Stimulated activated CD4-positive, alpha-beta T cell treated with anti-CD3 and anti-CD28 coated beads, Interleukin-1b, Interleukin-23, amount 100 ng/mL, for 48 hours (primary cell): Measurements from ENCODE around the gene CALN1.

Source experiments
- DNase-seq: peaks from one replicate; pipeline ENCODE4 v3.0.0-alpha.2; 2020

Gene CALN1

DNA sequence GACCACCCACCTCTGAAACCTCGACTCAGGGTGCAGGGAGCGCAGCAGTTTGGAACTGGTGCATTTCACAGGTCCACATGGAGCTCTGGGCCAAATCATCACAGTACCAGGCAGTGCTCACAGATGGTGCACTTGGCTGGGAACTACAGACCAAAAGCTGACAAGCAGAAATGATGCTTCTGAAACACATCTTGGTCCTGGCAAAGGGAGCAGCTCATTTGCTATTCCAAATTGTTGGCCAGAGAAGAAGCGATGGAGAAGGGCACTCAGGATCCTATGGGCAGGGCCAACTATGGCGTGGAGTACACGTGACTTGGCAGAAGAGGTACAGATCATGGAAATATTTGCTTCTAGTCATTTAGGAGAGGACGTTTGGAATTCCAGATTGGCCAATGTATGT is 383.9 kb downstream of the CALN1 start:
- DNase-seq: no peak

DNA sequence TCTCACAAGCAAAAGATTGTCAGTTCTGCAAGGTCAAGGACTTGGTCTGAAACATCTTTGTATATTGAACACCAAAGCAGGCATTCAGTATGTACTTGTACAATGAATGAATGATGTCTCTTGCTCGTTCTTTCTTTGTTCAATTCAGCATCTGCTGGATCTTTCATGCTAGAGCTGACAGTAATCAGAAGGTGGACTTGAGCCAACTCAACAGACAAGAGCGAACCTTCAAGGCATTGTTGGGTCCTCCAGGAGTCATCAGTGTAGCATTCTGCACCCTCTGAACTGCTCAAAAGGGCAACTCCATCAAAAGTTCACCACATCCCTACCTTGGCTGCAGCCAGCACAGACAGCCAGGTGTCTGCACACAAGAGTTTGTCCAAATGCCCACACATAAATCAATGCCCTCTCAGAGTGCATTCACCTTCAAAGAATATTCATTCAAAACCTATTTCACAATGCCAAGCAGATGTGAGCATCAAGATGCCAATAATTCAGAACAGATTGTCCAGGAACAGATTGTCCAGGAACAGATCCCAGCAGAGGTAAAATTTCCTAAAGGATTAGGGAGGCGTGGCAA is 386.7 kb downstream of the CALN1 start:
- DNase-seq: no peak

DNA sequence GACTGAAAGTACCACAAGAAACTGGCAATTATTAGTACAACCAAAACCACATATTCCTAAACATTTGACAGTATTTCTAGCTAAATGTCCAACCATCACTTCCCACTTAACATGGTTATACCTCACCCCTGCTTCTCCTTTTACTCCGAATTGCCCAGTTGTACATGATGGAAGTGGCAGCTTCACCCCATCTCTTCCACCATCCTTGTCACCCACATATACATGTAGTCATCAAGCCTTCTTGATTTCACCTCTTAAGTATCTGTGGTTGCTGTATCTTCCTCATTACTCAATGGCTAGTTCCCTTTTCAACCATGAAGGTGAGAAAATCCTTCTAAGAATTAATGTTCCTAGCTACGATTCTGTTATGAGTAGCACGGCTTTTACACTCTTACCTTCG is 388.2 kb downstream of the CALN1 start:
- DNase-seq: no peak

DNA sequence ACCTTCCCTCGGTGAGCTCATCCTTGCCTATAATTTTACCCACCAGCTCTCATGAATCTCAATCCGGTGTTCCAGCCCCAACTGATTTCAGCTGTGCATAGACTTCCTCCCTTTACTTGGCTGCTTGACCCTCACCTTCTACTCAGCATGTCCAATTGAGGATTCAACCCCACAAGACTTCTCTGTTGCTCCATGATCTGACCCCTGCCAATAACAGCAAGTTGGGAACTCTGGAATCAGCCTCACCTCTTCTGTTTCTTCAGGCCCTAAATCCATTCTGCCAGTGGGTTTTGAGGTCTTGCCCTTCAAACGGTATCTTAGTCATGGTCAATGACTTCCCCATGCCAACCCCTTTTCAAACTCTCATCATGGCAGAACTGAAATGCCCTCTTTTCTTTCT is 390.4 kb downstream of the CALN1 start:
- no peak for DNase-seq

DNA sequence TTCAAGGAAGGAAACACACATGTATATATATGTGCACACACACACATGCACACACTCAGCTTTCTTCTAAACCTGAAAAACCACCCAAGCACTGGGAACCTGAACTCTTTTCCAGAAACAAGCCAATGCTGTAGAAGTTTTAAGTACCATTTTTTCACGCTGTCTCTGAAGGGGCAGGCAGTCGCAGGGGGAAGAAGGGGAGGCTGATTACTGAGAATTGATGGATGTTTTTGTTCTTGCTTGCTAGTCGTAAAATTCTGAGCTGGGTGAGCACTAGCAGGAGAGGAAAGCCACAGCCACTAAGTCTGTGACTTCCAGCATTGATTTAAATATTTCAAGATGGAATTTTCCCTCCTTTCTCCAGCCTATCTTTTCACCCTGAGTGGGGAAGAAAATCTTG is 391.8 kb downstream of the CALN1 start:
- no peak for DNase-seq

DNA sequence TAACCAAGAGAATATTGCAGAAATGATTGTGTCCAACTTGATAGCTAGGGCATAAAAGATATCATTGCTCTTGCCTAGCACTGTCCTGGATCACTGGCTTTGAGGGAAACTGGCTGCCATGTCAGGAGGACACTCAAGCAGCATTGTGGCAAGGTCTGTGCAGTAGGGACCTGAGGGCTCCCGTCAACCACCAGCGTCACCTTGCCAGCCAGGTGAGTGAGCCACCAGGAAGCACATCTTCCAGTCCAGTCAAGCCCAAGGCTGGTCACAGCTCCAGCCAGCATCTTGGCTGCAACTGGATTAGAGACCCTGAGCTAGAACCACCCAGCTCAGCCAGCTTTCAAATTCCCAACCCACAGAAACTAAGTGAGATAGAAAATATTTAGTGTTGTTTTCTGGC is 392.7 kb downstream of the CALN1 start:
- DNase-seq: no peak

DNA sequence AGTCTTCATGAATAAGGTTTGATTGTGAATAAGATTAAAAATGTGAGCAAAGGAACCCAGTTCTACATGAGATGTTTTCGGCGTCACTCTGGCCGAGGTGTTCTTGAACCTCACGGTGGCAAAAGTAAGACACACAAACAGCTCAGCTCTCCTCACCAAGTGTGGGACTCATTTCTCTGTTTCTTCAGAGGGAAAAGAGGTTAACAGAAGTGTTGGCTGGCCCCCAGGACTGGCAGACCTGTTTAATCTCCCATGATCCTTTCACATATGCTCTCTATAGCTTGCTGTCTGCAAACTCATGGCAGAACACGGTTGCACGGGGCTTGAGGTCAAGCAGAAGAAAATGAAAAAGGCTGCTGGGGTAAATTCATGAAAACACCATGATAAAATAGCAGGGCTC is 394.4 kb downstream of the CALN1 start:
- no peak for DNase-seq

DNA sequence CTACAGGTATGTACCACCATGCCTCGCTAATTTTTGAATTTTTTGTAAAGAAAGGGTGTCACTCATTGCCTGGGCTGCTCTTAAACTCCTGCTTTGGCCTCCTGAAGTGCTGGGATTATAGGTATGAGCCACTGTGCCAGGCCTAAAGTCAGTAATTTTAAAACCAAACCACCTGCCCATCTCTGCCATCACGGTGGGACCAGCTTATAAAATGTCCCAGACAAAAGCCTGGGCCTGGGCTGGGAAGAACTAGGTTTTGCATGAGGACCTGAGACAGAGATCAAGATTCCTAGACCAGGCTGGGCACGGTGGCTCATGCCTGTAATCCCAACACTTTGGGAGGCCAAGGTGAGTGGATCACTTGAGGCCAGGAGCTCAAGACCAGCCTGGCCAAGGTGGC is 395.6 kb downstream of the CALN1 start:
- DNase-seq: no peak

DNA sequence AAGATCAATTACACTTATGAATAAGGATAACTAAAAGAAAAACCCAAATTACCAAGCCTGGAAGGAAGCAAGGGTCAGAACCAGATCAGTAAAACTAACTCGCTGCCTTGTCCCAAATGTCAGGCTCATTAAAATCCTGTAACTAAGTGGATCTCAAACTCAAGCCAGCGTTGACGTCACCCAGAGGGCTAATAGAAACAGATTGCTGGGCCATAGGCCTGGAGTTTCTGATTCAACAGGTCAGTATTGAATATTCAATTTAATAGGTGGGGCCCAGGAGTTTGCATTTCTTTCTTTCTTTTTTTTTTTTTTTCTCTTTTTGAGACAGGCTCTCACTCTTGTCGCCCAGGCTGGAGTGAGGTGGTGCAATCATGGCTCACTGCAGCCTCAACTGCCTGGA is 397.0 kb downstream of the CALN1 start:
- DNase-seq: no peak

DNA sequence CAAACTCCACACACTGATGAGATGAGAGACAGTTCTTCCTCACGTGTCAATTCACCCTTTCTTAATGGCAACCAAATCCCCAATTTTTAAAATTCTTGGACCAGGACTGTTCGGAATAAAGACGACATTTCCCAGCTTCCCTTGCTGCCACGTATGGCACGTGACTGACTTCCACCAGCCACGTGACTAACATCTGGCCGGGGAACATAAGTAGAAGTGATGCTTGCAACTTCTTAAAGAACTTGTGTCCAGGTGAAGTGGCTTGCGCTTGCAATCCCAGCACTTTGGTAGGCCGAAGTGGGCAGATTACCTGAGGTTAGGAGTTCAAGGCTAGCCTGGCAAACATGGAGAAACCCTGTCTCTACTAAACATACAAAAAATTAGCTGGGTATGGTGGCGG is 405.1 kb downstream of the CALN1 start:
- DNase-seq: no peak

DNA sequence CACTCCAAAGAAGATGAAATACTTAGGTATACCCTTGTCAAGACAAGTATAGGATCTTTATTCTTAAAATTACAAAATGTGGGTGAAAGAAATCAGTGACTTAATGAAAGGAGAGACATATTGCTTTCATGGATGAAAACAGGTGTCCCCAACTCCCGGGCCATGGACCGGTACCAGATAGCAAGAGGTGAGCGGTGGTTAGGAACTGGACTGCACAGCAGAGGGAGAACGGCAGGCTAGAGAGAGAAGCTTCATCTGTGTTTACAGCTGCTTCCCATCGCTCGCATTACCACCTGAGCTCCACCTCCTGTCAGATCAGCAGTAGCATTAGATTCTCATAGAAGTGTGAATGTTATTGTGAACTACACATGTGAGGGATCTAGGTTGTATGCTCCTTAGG is 408.9 kb downstream of the CALN1 start:
- DNase-seq: no peak

DNA sequence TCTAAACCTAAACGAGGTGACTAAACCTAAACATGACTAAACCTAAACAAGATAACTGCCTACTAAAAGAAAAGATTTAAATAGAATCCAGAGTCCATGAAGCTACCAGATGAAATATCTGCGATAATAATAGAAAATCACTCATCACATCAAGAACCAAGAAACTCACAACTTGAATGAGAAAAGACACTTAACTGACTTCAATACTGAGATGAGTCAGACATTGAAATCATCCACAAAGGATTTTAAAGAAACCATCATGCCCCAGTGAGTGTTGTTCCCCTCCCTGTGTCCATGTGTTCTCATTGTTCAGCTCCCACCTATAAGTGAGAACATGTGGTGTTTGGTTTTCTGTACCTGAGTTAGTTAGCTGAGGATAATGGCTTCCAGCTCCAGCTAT is 416.0 kb downstream of the CALN1 start:
- no peak for DNase-seq

DNA sequence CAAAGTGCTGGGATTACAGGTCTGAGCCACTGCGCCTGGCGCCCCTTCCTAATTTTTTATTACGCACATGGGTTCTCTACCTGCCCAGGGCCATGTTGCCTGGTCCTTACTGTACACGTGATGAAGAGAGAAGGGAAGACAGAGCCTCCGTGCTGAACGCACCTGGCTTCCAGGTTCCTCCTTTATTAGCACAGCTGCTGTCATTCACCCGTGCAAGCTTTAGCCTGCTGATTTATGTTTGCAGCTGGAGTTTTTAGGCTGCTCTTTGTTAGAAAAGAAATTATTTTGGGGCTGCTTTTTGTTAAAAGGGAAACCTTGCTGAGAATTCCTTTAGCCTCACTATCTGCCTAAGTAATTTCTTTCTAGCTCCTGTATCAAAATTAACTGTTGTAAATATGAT is 417.0 kb downstream of the CALN1 start:
- DNase-seq: no peak

DNA sequence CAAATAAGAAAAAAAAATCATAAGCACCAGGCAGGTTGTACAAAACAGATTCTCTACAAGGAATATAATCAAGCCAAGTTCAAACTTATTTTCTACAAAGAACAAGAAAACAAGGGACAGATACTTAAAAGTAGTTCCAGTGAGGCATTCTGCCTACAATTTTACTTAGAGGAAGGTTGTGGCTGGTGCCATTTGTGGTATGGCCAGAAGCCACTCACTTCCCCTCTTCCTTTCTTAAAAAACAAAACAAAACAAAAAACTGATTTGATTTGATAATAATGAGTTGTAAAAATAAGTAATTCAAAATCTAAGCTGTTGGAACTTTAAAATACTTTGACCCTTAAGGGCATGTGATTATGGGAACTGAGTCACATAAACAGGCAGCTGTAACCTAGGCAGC is 420.6 kb downstream of the CALN1 start:
- DNase-seq: no peak

DNA sequence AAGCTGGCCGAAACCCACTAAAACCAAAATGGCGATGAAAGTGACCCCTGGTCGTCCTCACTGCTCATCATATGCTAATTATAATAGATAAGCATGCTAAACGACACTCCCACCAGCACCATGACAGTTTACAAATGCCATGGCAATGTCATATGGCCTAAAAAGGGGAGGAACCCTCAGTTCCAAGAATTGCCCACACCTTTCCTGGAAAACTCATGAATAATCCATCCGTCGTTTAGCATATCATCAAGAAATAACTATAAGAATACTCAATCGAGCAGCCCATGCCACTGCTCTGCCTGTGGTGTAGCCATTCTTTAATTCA is 422.0 kb downstream of the CALN1 start:
- no peak for DNase-seq

DNA sequence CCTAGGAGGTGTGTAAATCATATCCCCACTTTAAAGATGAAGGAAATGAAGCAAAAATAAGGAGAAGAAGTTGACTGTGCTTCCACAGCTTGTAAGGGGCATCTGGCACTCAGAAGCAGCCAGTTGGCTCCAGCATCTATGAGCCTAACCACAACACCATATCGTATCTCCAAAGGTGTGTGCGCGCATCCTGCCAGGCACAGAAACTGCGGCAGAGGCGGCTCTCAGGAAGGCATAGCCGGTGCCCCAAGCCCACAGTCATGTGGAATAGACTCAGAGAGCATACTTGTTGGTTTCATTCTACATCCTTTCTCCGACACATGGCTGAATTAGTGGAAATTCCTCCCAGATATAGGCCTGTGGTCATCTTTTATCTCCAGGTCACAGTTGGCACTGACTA is 423.9 kb downstream of the CALN1 start:
- DNase-seq: no peak

DNA sequence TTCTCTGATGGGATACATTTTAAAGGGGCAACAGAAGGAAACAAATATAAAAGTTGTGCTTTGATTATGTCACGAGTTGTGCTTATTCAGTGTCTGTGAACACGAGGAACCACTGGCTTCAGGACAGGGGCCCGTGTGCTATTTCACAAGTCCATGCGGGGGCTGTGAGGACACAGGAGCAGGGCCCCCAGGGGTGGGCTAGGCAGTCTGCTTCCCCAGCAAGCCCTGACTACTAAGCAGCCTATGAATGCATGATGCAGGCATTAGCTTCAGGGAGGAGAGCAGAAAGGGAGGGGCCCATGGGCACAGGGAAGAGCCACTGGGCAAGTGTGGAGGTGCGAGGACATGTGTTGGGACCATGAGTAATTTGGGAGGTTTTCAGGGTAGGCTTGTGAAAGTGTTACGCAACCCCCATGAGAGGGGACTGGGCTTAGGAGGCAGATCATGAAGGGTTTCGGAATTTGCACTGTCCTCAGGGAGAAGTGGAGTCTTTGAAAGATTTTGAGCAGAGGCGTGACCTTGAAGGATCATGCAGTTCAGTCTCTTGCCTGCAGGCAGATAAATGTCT is 424.9 kb downstream of the CALN1 start:
- no peak for DNase-seq

DNA sequence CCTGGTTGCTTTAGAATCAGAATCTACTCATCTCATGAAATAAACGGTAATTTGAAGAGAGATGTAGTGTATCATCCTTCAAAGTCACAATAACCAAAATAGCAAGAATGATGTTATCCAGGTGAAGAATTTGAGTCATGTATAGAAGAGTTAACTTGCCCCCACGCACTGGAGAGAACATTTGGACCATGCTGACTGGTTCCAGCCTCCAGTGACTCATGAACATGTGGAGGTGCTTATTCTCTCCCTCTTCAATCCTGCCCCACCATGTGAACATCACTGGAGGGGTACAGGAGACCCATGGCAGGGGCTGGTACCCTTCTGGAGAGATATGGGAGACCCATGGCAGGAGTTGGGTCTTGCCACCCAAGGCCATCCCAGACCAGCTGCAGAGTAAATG is 427.8 kb downstream of the CALN1 start:
- no peak for DNase-seq

DNA sequence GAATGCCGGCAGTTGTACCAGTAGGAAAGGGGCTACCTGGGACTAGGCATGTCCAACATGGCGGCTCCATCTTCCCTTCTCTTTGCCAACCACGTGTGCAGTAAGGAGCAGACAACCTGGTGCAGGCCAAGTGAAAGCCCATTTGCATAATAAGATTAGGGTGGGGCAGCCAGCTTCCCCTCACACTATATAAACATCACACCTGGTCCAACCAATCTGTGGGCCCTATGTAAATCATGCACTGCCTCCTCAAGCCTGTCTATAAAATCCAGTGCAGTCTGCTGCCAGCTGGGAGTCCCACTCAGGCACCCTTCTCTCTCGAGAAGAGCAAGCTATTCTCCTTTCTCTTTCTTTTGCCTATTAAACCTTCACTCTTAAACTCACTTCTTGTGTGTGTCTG is 429.3 kb downstream of the CALN1 start:
- no peak for DNase-seq

DNA sequence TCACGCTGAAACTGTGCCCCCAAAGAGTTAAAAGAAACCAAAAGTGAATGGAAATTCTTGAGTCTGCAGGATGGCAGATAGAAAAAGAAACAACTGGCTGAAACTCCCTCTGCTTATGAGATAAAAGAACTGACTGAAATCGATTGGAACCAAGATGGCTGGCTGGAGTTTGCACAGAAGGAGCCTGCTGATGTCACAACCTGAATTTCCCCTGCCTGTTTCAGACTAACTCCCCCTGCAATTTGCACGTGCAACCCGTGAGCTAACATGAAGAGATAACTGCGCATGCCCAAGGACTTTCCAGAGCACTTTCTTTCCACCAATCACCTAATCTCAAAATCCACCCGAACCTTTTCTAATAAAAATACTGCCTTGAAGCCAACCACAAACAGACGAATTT is 435.5 kb downstream of the CALN1 start:
- no peak for DNase-seq

DNA sequence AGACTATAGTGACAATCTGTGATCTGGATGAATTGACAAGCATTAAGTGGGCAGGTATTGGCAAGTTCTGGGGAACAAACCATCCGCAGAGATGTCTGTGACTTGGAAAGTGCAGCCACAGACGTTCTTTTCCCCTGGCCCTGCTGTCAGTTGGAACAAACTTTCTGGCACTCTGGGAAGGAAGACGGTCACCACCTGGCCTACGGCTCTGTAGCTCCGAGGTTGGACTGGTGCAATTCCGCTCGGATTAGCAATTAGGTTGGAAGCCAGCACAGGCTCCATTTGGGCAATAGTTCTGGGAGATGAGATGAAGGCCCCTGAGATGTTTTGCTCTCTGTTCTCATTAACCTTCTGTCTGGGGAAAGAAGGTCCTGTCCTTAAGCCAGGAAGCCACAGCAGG is 437.5 kb downstream of the CALN1 start:
- no peak for DNase-seq

DNA sequence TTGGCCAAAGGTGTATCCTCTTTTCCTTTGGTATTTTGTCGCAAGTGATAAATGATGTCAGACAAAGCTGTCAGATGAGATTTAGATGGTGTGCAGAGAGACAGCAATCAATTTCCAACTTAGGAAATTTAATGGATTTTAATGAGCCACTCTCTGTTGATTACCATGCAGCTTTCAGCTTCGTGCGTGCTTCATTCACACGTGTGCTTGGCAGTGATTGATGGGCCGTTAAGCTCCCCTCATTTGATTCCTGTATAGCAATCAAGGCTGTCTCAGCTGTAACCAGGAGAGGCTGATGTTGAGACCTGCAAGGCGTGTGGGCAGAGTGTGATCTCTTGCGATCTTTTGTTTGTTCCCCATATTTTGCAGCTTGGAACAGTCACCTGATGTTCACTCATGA is 439.6 kb downstream of the CALN1 start:
- no peak for DNase-seq

DNA sequence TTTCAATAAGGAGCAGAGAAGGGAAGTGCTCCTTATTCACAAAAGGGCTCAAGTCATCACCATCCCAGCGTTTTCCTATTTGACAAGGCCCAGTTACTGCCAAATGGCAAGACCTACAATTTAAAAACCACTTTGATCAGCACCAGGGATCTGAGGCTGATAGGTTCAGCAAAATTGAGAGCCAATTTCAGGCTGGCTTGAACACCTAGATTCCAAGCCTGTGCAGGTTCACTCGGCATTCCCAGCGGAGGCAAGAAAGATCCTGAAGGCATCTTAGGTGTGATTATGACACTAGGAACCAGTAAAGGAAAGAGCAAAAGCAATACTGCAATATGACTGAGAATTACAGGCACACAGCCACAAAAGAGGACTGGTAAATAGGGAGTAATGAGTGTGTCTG is 441.4 kb downstream of the CALN1 start:
- no peak for DNase-seq

DNA sequence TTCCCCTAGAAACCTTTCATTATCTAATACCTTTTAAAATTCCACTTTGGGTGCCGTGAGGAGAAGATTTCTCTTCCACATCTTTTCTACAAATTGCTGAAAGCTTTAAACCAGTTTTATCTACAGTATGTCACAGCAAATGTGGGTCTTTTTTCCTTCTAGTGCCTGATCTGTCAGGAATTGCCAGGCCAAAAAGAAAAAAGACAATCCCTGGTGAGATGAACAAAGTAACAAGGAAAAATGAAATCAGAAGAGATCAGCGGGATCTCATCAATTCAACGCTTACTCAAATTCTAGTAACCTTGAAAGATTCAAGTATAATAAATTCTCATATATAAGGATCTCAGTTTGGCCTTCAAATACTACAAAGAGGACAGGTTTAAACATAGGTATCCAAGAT is 449.5 kb downstream of the CALN1 start:
- no peak for DNase-seq

DNA sequence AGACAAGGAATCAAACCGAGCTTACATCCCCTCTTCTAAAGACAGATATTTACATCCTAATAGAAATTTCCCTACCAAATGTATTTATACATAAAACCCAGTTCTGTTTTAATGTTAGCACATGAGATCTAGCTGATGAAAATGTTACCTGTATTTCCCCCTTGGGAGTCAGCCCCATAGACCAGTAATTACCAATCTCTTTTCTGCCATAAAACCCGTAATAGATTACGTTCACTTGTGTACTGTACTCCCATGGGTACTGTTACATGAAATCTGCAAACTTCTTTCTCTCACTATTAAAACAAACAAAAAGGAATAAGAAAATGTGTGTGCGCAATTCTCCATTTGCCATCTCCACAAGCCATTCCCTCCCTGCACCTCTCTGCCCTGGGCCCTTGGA is 450.9 kb downstream of the CALN1 start:
- DNase-seq: no peak

DNA sequence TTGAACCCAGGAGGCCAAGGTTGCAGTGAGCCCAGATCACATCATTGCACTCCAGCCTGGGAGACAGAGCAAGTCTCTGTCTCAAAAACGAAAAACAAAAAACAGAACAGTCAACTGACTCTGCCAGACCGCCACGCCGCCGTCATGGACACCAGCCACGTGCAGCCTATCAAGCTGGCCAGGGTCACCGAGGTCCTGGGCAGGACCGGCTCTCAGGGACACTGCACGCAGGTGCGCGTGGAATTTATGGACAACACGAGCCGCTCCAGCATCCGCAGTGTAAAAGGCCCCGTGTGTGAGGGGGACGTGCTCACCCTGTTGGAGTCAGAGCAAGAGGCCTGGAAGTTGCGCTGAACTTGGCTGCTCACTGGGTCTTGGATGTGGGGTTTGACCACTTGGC is 470.0 kb downstream of the CALN1 start:
- DNase-seq: no peak
